ENCODE measurements around the gene JOSD2. TPM values are rescaled to one million over a fixed set of nuclear protein-coding genes. Genes with fewer than 3 reads are reported as not detected.

The JOSD2 gene
- total RNA-seq, 1 experiment from 2014 or later, result 27.9 TPM

DNA sequence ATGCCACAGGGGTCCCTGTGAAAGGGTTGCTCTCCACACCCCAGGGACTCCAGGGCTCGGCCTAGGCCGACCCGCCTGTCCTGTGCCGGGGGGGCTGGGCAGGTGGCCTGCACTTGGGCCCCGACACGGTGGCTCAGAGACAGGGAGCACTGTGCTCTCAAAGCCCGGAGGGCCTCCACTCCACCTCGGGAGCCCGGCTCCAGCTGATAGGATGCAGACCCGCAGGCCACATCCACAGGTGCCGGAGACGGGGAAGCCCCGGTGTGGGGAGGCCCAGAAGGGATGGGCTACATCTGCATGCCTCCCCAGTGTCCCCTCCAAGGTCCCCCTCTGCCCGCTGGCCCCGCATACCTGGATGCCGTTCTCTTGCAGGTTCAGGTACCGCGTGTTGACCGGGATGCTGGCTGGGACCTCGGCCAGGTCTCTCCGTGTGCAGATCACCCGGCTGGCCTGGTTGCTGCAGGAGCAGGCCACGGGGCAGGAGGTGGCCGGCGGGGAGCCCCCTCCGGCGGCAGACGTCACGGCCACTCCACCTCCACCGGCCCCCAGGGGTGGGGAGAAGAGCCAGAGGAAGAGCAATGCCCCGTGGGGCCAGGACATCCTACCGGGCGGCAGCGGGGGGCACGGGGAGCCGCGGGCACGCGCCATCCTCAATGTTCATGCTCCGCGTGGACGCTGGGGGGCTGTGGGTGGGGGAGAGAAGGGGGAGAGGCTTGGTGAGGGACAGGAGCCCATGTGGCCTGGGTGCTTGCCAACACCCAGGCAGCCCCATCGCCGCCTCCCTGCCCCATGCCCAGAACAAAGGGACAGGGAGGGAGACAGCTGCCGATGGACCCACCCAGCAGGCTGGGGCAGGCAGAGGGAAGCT lies 37.4 kb upstream of the JOSD2 start:
- H3K36me3 ChIP-seq (ENCODE audit: control insufficient read depth, insufficient read depth, low read length), result no peaks in the 10 kb centered on the region

DNA sequence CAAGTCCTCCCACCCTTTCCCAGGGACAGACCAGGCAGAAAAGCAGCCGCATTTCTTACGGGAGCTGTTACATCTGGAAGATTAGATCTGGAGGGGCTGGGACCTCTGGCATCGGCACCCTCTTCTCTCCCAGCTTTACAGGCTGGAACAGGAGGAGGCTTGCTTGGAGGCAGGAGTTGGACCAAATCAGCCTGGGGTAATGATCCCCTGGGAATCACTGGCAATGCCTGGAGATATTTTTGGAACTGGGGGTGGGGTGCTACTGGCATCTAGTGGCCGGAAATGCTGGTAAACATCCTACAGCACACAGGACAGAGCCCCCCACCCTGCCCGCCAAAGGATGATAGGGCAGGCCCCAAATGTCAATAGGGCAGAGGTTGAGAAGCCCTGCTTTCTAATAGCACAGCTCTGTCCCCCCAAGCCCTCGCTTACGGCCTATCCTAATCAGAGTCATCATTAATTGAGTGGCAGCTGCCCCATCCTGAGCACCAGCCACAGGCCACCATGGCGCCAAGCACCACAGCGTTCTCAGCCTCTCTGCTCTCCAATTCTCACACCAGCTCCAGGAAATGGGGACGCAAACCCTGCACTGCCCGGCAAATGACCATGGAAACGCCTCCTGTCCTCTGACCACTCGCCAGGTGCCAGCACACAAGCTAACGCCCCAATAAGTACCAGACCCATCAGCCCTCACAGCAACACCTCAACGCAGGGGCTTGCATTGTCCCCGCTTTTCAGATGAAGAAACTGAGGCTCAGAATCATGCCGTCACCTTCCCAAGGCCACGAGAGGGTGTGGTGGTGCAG lies 36.6 kb upstream of the JOSD2 start:
- no peak overlapping the region for H3K4me3 Mint-ChIP-seq (ENCODE audit: unreplicated experiment)
- CTCF ChIA-PET, result interaction anchor here (1.2 kb wide), 1 partner anchor 9 kb away, joined by 8 read pairs; no protein-coding TSS in a partner anchor
- H3K36me3 Mint-ChIP-seq (ENCODE audit: insufficient read depth, unreplicated experiment), result no peaks in the 10 kb centered on the region
- no peak overlapping the region for H3K27ac Mint-ChIP-seq (ENCODE audit: unreplicated experiment)
- BruUV-seq (replicated peaks), result no TSS peak
- H3K9me3 Mint-ChIP-seq (ENCODE audit: unreplicated experiment), result no peaks in the 10 kb centered on the region
- TF ChIP-seq, protein P1, sequence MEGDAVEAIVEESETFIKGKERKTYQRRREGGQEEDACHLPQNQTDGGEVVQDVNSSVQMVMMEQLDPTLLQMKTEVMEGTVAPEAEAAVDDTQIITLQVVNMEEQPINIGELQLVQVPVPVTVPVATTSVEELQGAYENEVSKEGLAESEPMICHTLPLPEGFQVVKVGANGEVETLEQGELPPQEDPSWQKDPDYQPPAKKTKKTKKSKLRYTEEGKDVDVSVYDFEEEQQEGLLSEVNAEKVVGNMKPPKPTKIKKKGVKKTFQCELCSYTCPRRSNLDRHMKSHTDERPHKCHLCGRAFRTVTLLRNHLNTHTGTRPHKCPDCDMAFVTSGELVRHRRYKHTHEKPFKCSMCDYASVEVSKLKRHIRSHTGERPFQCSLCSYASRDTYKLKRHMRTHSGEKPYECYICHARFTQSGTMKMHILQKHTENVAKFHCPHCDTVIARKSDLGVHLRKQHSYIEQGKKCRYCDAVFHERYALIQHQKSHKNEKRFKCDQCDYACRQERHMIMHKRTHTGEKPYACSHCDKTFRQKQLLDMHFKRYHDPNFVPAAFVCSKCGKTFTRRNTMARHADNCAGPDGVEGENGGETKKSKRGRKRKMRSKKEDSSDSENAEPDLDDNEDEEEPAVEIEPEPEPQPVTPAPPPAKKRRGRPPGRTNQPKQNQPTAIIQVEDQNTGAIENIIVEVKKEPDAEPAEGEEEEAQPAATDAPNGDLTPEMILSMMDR (IDR thresholded peaks at IDR 0.05; ENCODE audit: insufficient read depth in 1 of 2, low read depth in 1 of 2, low read length in 1 of 2, severe bottlenecking in 1 of 2, unreplicated experiment in 1 of 2), result peak in 1 of 2 experiments; percentile 26
- Histone ChIP-seq H3K9me3 (no peaks in the 10 kb centered on the region), H3K36me3 (ENCODE audit: control insufficient read depth, insufficient read depth, low read length) (no peaks in the 10 kb centered on the region), H3K4me3 (ENCODE audit: low read depth, low read length) (no peak overlapping the region), H3K27me3 (replicated peaks; ENCODE audit: control insufficient read depth, insufficient read depth, low read length) (peaks cover 2% of the 10 kb centered on the region; the same call in 1 of the 2 replicates), H3K4me1 (no peaks in the 10 kb centered on the region)
- H3K27me3 Mint-ChIP-seq (ENCODE audit: insufficient read depth, unreplicated experiment), result peaks cover 22% of the 10 kb centered on the region
- no peaks in the 10 kb centered on the region for H3K4me1 Mint-ChIP-seq (ENCODE audit: low read depth, unreplicated experiment)
- no peak for DNase-seq
- POLR2A ChIA-PET, result no interaction called here
- intact Hi-C loops (cut with micrococcal nuclease; ENCODE audit: unreplicated experiment), result no loop called here

More for the DNA sequence above, 37.4 kb upstream of the JOSD2 start:
- H3K27ac Mint-ChIP-seq (ENCODE audit: unreplicated experiment), result no peak overlapping the region
- no peak overlapping the region for H3K4me3 Mint-ChIP-seq (ENCODE audit: unreplicated experiment)
- no TSS peak for BruUV-seq (replicated peaks)
- TF ChIP-seq, protein P1 (IDR thresholded peaks at IDR 0.05; ENCODE audit: insufficient read depth in 1 of 2, low read depth in 1 of 2, low read length in 1 of 2, severe bottlenecking in 1 of 2, unreplicated experiment in 1 of 2), result no peak
- ChIA-PET CTCF (interaction anchor here (1.2 kb wide), 1 partner anchor 8 kb away, joined by 8 read pairs; no protein-coding TSS in a partner anchor), POLR2A (no interaction called here)
- H3K36me3 Mint-ChIP-seq (ENCODE audit: insufficient read depth, unreplicated experiment), result no peaks in the 10 kb centered on the region
- Histone ChIP-seq H3K27me3 (replicated peaks; ENCODE audit: control insufficient read depth, insufficient read depth, low read length) (peaks cover 2% of the 10 kb centered on the region; the same call in 1 of the 2 replicates), H3K9me3 (no peaks in the 10 kb centered on the region), H3K4me3 (ENCODE audit: low read depth, low read length) (no peak overlapping the region), H3K4me1 (no peaks in the 10 kb centered on the region)
- no peaks in the 10 kb centered on the region for H3K9me3 Mint-ChIP-seq (ENCODE audit: unreplicated experiment)
- no peak for DNase-seq
- H3K4me1 Mint-ChIP-seq (ENCODE audit: low read depth, unreplicated experiment), result no peaks in the 10 kb centered on the region
- H3K27me3 Mint-ChIP-seq (ENCODE audit: insufficient read depth, unreplicated experiment), result peaks cover 27% of the 10 kb centered on the region
- intact Hi-C loops (cut with micrococcal nuclease; ENCODE audit: unreplicated experiment), result no loop called here

DNA sequence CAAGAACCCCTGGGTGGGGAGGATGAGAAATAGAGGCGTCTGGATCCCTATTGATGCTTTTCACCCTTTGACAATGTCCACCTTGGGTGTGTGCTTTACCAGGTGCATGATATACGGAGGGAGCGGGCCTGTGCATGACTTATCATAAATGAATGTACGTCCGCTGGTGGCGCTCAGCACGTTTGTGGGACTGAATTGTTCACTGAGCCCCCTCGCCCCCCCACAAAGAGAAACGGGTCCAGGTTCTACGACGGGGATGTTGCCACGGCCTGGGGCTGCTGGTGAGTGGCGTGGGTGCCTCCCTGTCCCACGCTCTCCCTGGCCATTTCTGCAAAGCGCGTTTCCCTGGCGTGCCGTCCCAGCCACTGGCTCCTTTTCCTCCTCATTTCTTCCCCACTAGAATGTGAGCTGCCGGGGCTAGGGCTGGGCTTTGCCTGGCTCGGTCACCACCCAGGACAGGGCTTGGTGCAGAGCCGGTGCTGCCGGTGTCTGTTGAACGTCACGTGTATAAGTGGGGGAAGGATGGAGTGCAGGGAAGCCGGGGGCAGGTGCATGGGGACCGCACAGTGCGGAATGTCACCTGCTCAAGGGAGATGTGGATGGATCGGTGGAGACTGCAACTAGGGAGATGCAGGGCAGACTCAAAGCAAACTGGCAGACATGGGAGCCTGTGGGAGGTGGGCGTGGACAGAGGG lies 35.7 kb upstream of the JOSD2 start:
- no peak overlapping the region for H3K4me3 ChIP-seq (ENCODE audit: low read depth, low read length)
- H3K27ac Mint-ChIP-seq (ENCODE audit: unreplicated experiment), result no peak overlapping the region
- BruUV-seq (replicated peaks), result no TSS peak
- TF ChIP-seq, protein P1 (IDR thresholded peaks at IDR 0.05; ENCODE audit: insufficient read depth in 1 of 2, low read depth in 1 of 2, low read length in 1 of 2, severe bottlenecking in 1 of 2, unreplicated experiment in 1 of 2), result no peak
- intact Hi-C loops (cut with micrococcal nuclease; ENCODE audit: unreplicated experiment), result no loop called here
- POLR2A ChIA-PET, result no interaction called here
- H3K36me3 Mint-ChIP-seq (ENCODE audit: insufficient read depth, unreplicated experiment), result no peaks in the 10 kb centered on the region
- H3K9me3 Mint-ChIP-seq (ENCODE audit: unreplicated experiment), result no peaks in the 10 kb centered on the region
- H3K36me3 ChIP-seq (ENCODE audit: control insufficient read depth, insufficient read depth, low read length), result no peaks in the 10 kb centered on the region
- H3K4me1 Mint-ChIP-seq (ENCODE audit: low read depth, unreplicated experiment), result no peaks in the 10 kb centered on the region
- no peaks in the 10 kb centered on the region for H3K4me1 ChIP-seq
- no peak for DNase-seq
- CTCF ChIA-PET, result no interaction called here
- peaks cover 2% of the 10 kb centered on the region; the same call in 1 of the 2 replicates for H3K27me3 ChIP-seq (replicated peaks; ENCODE audit: control insufficient read depth, insufficient read depth, low read length)
- H3K27me3 Mint-ChIP-seq (ENCODE audit: insufficient read depth, unreplicated experiment), result peaks cover 16% of the 10 kb centered on the region
- no peaks in the 10 kb centered on the region for H3K9me3 ChIP-seq
- H3K4me3 Mint-ChIP-seq (ENCODE audit: unreplicated experiment), result no peak overlapping the region

All from Caco-2 (cell line).